Kidney epithelial cell (primary cell): ENCODE results near the gene WASHC3. TPM values are rescaled to one million over a fixed set of nuclear protein-coding genes. Genes with fewer than 3 reads are reported as not detected.

Experiments used
- DNase-seq: peaks from one replicate; pipeline ENCODE4 v3.0.0-alpha.2; 2010; ENCODE audit warnings: low read depth
- H3K27me3 ChIP-seq: 2 replicates; pipeline ENCODE4 v1.6.0; 2011; ENCODE audit warnings: low read length; ENCODE audit not compliant: control insufficient read depth, insufficient read depth
- H3K36me3 ChIP-seq: 2 replicates; pipeline ENCODE4 v1.5.1; 2011; ENCODE audit warnings: low read length; ENCODE audit not compliant: control insufficient read depth, insufficient read depth
- H3K4me3 ChIP-seq: 2 replicates; pipeline ENCODE4 v1.5.1; 2011; ENCODE audit warnings: low read depth, mild to moderate bottlenecking, control low read depth, low read length
- total RNA-seq: library from RNA; depleted of rRNA; stranded (reverse); fragments of >200 nt; gene quantifications from 2 replicates; pipeline ENCODE4 v1.2.3, GENCODE V29; 2015
- TF ChIP-seq, protein P1 (sequence below): IDR thresholded peaks from 2 replicates; pipeline ENCODE4 v1.5.1; 2011; ENCODE audit warnings: mild to moderate bottlenecking, moderate library complexity, low read length, control low read depth, inconsistent platforms; ENCODE audit not compliant: insufficient read depth, poor library complexity, severe bottlenecking

The WASHC3 gene
- total RNA-seq, 1 donor from 2014 or later = 45.8 TPM

DNA sequence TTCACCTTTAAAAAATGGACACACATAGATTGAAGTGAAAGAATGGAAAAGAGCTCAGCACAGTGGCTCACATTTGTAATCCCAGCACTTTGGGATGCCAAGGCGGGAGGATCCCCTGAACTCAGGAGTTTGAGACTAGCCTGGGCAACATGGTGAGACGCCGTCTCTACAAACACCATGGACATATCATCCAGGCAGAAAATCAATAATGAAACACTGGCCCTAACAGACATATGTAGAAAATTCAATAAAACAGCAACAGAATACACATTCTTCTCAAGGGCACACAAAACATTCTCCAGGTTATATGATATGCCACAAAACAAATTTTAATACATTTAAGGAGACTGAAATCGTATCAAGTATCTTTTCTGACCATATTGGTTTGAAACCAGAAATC lies 7.4 kb downstream of the WASHC3 start:
- no peaks in the 10 kb centered on the region for H3K36me3 ChIP-seq
- DNase-seq = no peak
- H3K4me3 ChIP-seq = no peak overlapping the region
- no peaks in the 10 kb centered on the region for H3K27me3 ChIP-seq
- TF ChIP-seq, protein P1, sequence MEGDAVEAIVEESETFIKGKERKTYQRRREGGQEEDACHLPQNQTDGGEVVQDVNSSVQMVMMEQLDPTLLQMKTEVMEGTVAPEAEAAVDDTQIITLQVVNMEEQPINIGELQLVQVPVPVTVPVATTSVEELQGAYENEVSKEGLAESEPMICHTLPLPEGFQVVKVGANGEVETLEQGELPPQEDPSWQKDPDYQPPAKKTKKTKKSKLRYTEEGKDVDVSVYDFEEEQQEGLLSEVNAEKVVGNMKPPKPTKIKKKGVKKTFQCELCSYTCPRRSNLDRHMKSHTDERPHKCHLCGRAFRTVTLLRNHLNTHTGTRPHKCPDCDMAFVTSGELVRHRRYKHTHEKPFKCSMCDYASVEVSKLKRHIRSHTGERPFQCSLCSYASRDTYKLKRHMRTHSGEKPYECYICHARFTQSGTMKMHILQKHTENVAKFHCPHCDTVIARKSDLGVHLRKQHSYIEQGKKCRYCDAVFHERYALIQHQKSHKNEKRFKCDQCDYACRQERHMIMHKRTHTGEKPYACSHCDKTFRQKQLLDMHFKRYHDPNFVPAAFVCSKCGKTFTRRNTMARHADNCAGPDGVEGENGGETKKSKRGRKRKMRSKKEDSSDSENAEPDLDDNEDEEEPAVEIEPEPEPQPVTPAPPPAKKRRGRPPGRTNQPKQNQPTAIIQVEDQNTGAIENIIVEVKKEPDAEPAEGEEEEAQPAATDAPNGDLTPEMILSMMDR = no peak

DNA sequence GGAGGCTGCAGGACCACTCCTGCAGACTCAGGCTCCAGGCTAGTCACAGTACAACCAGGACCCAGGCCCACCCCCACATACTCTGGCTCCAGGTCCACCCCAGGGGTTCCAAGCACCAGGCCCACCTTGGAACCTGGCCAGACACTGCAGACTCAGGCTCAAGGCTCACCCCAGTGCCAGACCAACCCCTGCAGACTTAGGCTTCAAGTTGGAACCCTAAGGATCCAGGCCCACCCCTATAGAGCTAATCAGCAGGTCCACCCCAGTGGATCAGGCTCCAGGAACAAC lies 8.8 kb downstream of the WASHC3 start:
- DNase-seq = no peak

DNA sequence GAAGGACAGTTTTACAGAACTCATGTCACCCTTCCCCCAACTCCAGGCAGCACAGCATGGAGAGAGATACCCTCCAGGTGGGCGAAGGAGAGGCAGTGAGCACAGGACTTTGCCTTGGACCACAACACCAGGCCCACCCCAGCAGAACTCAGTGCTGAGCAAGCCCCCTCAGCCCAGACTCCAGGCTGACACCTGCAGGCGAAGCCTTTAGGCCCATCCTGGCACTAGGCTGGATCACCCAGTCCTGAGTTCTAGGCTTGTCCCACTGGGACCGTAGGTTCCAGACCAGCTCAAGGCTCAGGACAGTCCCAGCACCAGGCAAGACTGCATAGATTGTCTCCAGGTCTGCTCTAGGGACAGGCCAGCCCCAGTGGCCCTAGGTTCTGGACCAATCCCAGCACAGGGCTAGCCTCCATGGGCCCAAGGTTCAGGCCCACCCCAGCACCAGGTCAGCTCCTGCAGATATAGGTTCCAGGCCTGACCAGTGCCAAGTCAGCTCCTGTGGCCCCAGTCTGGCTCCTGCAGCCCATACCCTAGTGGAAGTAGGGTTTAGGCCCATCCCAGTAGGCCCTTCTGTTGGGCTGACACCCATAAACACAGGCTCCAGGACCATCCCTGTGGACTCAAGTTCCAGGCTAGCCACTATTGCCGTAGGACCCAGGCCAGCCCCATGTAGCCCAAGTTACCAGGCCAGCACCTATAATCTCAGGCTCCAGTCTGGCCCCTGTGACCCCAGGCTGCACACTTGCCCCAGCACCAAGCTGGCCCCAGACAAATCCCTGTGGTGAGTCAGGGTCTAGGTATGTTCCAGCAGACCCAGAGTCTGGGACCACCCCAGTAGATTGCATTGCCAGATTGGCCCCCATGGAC lies 9.4 kb downstream of the WASHC3 start:
- Histone ChIP-seq H3K27me3 (no peaks in the 10 kb centered on the region), H3K36me3 (no peaks in the 10 kb centered on the region), H3K4me3 (no peak overlapping the region)
- DNase-seq = no peak
- TF ChIP-seq, protein P1 = no peak

More for the DNA sequence above, 8.8 kb downstream of the WASHC3 start:
- no peaks in the 10 kb centered on the region for H3K27me3 ChIP-seq
- TF ChIP-seq, protein P1 = no peak
- H3K4me3 ChIP-seq = no peak overlapping the region
- no peaks in the 10 kb centered on the region for H3K36me3 ChIP-seq

DNA sequence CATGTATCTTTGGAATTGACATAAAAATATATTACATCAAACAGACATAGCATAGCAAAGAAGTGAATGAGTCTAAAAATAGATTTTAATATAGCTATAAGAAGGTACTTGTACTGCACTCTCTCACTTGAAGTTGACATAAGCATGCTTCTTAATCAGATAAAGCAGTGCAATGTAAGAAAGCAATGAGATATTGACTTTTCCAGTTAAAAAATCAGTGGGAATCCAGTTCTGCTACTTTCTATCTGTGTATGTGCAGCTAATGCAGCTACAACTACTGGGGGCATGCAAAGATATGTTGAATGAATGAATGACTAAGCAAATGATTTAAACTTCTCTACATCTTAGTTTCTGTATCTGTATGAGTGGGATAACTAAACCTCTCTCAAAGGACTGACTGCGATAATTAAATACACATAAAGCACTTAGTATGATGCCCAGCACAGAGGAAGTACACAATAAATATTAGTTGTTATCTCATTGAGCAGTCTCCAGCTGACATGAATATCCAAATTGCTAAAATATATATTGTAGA lies 10.3 kb downstream of the WASHC3 start:
- no peak for DNase-seq
- TF ChIP-seq, protein P1 = no peak
- H3K4me3 ChIP-seq = no peak overlapping the region
- no peaks in the 10 kb centered on the region for H3K27me3 ChIP-seq
- no peaks in the 10 kb centered on the region for H3K36me3 ChIP-seq

DNA sequence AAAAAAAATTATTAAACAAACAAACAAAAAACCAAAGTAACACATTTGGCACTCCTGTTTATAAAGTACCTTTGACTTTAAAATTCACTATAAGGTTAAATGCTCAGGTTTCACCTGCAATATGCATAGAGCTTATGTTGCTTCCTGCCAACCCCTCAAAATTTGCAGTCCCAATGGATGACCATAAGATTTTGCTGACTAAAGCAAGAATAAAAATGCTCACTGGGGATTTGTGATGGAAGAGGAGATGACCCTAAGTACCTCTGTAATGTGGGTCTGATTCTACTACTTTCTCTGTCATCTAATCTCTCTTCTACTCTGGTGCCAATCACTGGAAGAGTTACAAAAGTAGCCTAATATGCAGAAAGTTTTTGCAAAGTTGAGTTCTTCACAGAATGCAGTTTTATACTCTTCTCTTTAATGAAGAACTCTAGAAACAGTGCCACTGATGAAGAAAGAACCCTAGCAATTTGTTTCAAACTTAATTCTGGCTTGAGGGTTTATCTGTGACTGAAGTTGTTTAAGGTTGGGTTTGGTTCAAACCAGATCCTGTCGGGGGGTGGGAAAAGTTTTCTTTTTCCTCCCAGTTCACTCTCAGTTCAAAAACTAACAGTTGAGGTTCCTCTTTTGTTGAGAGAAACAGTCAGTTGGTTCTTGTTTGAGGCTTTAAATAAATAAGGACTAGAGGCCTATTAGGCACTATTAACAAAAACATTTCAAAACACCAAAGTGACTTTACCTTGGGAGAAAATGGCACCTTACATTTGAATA lies 10.9 kb downstream of the WASHC3 start:
- Histone ChIP-seq H3K36me3 (no peaks in the 10 kb centered on the region), H3K4me3 (no peak overlapping the region), H3K27me3 (no peaks in the 10 kb centered on the region)
- TF ChIP-seq, protein P1 = no peak
- no peak for DNase-seq
